Caki2 (cell line): ENCODE measurements around the gene SH3RF2. TPM values are rescaled to one million over a fixed set of nuclear protein-coding genes. Genes with fewer than 3 reads are reported as not detected.
A peak's percentile ranks its signal among the peaks of the same experiment; 100 is the strongest.
"Not testable (repeated sequence)": the region's sequence is repeated elsewhere in the genome, so short reads cannot be mapped to it uniquely, and the experiment has no call there.

Experiments
- DNase-seq: peaks from one replicate; pipeline ENCODE4 v3.0.0-alpha.2; 2015; ENCODE audit warnings: low read depth
- in situ Hi-C: cut with HindIII; loops from 2 replicates; pipeline ENCODE4 v1.10.0; 2016; ENCODE audit warnings: low sequenced_read_pairs, low pct_unique_long_range_greater_than_20kb, mixed read lengths
- total RNA-seq: library from RNA; depleted of rRNA; stranded (reverse); fragments of >200 nt; shearing (Covaris generic); gene quantifications from 2 replicates; pipeline ENCODE4 v1.2.3, GENCODE V29; 2014; ENCODE audit warnings: low replicate concordance

SH3RF2 gene
- total RNA-seq, 1 experiment from 2014 or later: 11.0 TPM

GRCh38 chr5:146078566-146078965, 142.2 kb downstream of the SH3RF2 start:
- no peak for DNase-seq
- in situ Hi-C loops: no loop called here

- in situ Hi-C loops: no loop called here
- peak; percentile 29 for DNase-seq
These were observed 143.5 kb downstream of the SH3RF2 start for GRCh38 chr5:146079695-146080373.

DNA sequence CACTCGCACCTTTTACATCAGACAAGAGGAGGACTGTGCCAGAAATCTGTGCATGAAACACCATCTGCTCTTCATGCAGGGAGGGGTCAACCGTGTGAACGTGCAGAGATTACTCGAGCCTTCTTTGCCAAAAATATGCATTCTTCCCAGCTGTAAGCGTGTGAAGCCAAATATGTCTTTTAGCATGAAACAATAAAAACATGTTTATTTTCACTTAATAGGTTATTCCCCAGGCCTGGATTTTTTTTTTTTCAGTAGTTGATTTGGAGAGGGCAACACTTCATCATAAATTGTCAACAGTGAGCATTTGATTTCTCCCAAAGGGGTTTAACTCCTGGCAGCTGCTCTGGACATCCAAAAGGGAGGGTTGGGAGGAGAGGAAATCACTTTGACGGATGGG, 145.2 kb downstream of the SH3RF2 start:
- in situ Hi-C loops: no loop called here

DNA sequence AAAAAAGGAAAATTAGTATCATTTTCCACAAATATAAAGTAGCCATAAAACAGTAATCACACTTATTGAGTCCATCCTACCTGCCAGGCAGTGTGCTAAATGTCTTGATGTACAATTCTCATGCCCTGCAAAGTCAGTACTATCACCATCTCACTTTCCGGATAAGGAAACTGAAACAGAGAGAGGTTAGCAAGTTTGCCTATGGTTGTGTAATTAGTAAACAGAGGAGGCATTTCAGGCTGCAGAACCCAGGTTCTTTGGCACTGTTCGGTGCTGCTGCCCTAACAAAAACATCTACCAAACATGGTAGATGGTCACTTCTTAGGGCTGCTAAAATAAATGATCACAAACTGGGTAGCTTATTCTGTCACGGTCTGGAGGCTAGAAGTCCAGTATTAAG, 146.4 kb downstream of the SH3RF2 start:
- no peak for DNase-seq
- in situ Hi-C loops: no loop called here

More for the DNA sequence above, 145.2 kb downstream of the SH3RF2 start:
- no peak for DNase-seq

DNA sequence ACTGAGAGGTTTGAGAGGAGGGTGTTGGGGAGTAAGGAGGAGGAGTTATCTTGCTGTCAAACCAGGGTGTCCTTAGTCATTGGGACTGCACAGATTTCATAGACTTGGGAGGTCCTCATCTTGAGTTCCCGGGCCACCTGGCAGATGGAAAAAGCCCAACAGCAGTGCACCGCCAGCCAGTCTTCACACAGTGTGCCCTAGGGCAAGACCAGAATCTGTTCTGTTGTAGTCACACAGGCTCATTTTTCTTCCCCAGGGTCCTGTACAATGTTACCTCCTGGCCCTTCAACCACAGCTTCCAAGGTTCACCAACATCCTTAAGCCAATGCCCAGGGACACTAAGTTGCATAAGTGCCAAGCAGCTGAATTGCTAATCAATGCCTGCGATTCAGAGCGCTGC, 148.0 kb downstream of the SH3RF2 start:
- no peak for DNase-seq
- in situ Hi-C loops: no loop called here

GRCh38 chr5:146088098-146088497, 151.7 kb downstream of the SH3RF2 start:
- no peak for DNase-seq
- in situ Hi-C loops: no loop called here

DNA sequence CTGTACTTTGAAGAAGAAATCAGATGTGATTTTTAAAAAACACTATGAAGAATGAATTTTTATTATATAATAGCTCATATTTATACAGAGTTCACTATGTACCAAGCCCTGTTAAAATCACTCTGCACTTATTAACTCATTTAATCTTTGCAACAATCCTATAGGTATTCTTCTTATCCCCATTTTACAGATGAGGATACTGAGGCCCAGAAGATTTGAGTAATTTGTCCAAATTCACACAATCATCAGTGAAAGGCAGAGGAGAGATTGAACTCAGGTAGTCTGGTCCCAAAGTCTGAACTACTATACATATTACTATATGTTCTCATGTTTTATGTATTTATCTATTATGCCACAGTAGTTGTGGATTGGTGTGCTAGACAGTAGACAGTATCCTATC, 152.9 kb downstream of the SH3RF2 start:
- in situ Hi-C loops: no loop called here
- DNase-seq: no peak

DNA sequence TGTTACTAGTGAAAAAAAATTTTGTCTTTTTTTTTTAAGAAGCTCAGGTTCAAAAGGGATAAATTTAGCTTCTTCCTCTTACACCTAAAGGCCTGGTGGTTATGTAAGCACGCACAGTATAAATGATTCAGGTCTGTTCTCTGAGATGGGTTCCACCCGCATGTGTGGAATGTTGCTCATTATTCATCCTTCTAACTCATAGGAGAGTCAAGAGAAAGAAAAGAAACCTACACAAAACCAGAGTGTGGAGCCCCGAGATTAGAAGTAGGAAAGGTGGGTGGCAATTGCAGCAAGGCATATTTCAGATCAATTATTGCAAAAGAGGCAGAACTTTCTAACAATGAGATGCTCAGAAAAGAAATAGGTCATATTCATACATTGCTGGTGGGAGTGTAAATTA, 155.5 kb downstream of the SH3RF2 start:
- DNase-seq: no peak
- in situ Hi-C loops: no loop called here

GRCh38 chr5:146098047-146098446, 161.7 kb downstream of the SH3RF2 start:
- no peak for DNase-seq
- in situ Hi-C loops: no loop called here

DNA sequence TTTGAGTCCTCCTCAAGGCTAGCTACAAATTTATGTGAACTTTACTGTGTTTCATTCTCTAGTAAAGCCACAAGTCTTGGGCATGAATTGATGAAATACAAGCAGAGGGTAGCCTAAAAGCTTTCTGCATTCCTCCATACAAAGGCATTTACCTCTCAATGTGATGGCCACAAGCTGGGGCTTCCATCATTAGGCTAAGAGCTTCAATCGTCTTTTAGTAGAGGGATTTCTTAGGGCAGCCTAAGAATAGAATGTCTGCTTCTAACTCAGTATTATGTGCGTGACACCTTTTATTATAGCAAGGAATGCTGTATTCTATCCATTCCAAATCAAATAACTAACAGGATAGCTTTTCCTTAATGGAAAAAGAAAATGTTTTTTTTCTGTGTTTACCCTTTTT, 165.3 kb downstream of the SH3RF2 start:
- in situ Hi-C loops: no loop called here
- DNase-seq: no peak

GRCh38 chr5:146103594-146103993, 167.2 kb downstream of the SH3RF2 start:
- no peak for DNase-seq
- in situ Hi-C loops: no loop called here

GRCh38 chr5:146105477-146105876, 169.1 kb downstream of the SH3RF2 start, which contains the start of gene PLAC8L1:
Gene PLAC8L1, minus strand, starts transcription at chr5:146105577. Its CDS starts 1,266 bp downstream, at chr5:146104311.
- in situ Hi-C loops: no loop called here
- no peak for DNase-seq

DNA sequence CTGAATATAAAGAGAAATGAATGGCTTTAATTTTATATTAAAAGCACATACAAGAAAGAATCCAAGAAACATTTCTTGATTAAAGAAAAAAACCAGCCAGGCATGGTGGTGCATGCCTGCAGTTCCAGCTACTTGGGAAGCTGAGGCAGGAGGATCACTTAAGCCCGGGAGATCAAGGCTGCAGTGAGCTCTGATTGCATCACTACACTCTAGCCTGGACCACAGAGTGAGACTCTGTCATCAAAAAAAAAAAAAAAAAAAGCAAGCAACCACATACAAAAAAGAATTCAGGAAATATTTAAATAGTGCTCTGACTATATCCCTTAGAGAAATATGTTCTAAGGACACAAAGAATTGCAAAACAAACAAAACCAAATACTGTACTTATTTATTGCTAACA, 171.5 kb downstream of the SH3RF2 start:
- in situ Hi-C loops: no loop called here

GRCh38 chr5:146108870-146109269, 172.5 kb downstream of the SH3RF2 start:
- DNase-seq, in situ Hi-C loops: not testable (repeated sequence)

More for the DNA sequence above, 171.5 kb downstream of the SH3RF2 start:
- no peak for DNase-seq

DNA sequence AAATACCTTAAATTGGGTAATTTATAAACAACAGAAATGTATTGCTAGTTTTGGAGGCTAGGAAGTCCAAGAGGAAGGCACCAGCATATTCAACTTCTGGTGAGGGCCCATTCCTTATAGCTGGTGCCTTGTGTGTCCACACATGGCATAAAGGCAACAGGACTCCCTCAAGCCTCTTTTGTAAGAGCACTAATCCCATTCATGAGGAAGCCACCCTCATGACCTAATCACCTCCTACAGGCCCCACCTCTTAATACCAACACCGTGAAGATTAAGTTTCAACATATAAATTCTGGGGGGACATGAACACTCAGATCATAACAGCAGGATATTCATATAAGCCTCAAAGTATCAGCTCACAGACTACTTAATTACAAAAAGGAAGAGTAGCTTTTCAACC, 173.0 kb downstream of the SH3RF2 start:
- in situ Hi-C loops: no loop called here
- no peak for DNase-seq

GRCh38 chr5:146111409-146111808, 175.0 kb downstream of the SH3RF2 start:
- in situ Hi-C loops: no loop called here
- no peak for DNase-seq

GRCh38 chr5:146112476-146112875, 176.1 kb downstream of the SH3RF2 start:
- DNase-seq: no peak
- in situ Hi-C loops: no loop called here
